ENCODE measurements around the gene GIT1. TPM values are rescaled to one million over a fixed set of nuclear protein-coding genes. Genes with fewer than 3 reads are reported as not detected.

GIT1 gene
- total RNA-seq, 1 donor from 2014 or later = 96.5 TPM

DNA sequence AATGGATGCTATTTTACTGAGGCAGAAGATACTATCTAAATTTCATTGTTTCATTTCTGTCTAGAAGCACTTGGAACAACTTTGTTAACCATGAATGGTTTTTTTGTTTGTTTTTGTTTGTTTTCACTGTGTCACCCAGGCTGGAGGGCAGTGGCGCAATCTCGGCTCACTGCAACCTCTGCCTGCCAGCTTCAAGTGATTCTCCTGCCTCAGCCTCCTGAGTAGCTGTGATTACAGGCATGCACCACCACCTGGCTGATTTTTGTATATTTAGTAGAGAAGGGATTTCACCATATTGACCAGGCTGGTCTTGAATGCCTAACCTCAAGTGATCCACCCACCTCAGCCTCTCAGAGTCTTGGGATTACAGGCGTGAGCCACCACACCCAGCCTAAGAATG, 63.1 kb downstream of the GIT1 start:
- no peak for DNase-seq (ENCODE audit: low read depth, low spot score)
- no peaks in the 10 kb centered on the region for H3K27me3 Mint-ChIP-seq (ENCODE audit: low read depth)
- peaks cover 15% of the 10 kb centered on the region for H3K36me3 Mint-ChIP-seq (ENCODE audit: low read depth)
- no peaks in the 10 kb centered on the region for H3K4me1 Mint-ChIP-seq
- no peaks in the 10 kb centered on the region for H3K9me3 Mint-ChIP-seq
- H3K4me3 Mint-ChIP-seq = no peak overlapping the region
- H3K27ac Mint-ChIP-seq (ENCODE audit: unreplicated experiment) = no peak overlapping the region
- TF ChIP-seq, protein P1, sequence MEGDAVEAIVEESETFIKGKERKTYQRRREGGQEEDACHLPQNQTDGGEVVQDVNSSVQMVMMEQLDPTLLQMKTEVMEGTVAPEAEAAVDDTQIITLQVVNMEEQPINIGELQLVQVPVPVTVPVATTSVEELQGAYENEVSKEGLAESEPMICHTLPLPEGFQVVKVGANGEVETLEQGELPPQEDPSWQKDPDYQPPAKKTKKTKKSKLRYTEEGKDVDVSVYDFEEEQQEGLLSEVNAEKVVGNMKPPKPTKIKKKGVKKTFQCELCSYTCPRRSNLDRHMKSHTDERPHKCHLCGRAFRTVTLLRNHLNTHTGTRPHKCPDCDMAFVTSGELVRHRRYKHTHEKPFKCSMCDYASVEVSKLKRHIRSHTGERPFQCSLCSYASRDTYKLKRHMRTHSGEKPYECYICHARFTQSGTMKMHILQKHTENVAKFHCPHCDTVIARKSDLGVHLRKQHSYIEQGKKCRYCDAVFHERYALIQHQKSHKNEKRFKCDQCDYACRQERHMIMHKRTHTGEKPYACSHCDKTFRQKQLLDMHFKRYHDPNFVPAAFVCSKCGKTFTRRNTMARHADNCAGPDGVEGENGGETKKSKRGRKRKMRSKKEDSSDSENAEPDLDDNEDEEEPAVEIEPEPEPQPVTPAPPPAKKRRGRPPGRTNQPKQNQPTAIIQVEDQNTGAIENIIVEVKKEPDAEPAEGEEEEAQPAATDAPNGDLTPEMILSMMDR (conservative IDR thresholded peaks at IDR 0.05) = no peak

DNA sequence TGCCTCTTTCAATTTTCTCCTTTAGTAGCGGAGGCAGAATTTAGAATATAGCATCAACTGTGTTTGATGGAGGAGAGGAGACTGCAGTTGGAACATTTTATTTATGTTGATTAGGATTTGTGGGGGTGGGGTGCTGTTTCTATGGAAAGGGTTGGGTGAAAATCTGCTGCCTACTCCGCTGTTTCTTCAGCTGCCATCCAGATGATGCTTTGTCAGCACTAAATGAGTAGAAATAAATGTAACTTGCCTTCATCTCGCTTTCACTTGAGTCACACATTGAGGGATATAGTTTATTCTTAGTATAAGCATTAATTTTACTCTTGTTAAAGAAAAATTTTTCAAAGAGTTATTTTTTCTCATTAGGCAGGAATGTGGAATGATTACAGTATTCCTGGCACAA, 64.8 kb downstream of the GIT1 start:
- H3K4me3 Mint-ChIP-seq = no peak overlapping the region
- H3K36me3 Mint-ChIP-seq (ENCODE audit: low read depth) = peaks cover 8% of the 10 kb centered on the region
- H3K27ac Mint-ChIP-seq (ENCODE audit: unreplicated experiment) = no peak overlapping the region

More for the DNA sequence above, 64.8 kb downstream of the GIT1 start:
- TF ChIP-seq, protein P1 (conservative IDR thresholded peaks at IDR 0.05) = no peak
- Mint-ChIP-seq H3K4me1 (no peaks in the 10 kb centered on the region), H3K9me3 (no peaks in the 10 kb centered on the region), H3K27me3 (ENCODE audit: low read depth) (no peaks in the 10 kb centered on the region)
- DNase-seq (ENCODE audit: low read depth, low spot score) = no peak

Other genes starting within 250 kb of the GIT1 start
- 80.9 and 81.9 TPM in 2 replicates for gene TAOK1, start 199.3 kb downstream of the GIT1 start, total RNA-seq
- 3.7 and 4.2 TPM in 2 replicates for gene ABHD15, start 22.6 kb downstream of the GIT1 start, total RNA-seq
- 34.3 and 35.0 TPM in 2 replicates for gene TP53I13, start 20.9 kb downstream of the GIT1 start, total RNA-seq
- 65.0 and 70.0 TPM in 2 replicates for gene ANKRD13B, start 3.5 kb upstream of the GIT1 start, total RNA-seq
- 2.7 and 3.1 TPM in 2 replicates for gene CORO6, start 33.3 kb upstream of the GIT1 start, total RNA-seq